GM18520 (cell line): ENCODE data around the gene MGAT5.

Experiments
- ATAC-seq: cut with Tn5 transposase; IDR thresholded peaks from one replicate; pipeline ENCODE4 v1.9.1; 2021; ENCODE audit not compliant: unreplicated experiment

MGAT5 gene

GRCh38 chr2:134361648-134362047 is 107.8 kb downstream of the MGAT5 start:
- no peak for ATAC-seq

GRCh38 chr2:134362152-134362668 is 108.3 kb downstream of the MGAT5 start:
- ATAC-seq: no peak

- no peak for ATAC-seq
Observed at GRCh38 chr2:134362740-134363139, 108.9 kb downstream of the MGAT5 start.

GRCh38 chr2:134365356-134365755 is 111.5 kb downstream of the MGAT5 start:
- ATAC-seq: no peak

GRCh38 chr2:134366359-134366758 is 112.5 kb downstream of the MGAT5 start:
- ATAC-seq: no peak

GRCh38 chr2:134367213-134367612 is 113.3 kb downstream of the MGAT5 start:
- ATAC-seq: no peak

GRCh38 chr2:134368009-134368817 is 114.3 kb downstream of the MGAT5 start:
- ATAC-seq: no peak

- no peak for ATAC-seq
Observed at GRCh38 chr2:134369220-134369902, 115.5 kb downstream of the MGAT5 start.

- no peak for ATAC-seq
Observed at GRCh38 chr2:134370655-134371445, 117.0 kb downstream of the MGAT5 start.

- no peak for ATAC-seq
Observed at GRCh38 chr2:134372141-134372540, 118.3 kb downstream of the MGAT5 start.

- no peak for ATAC-seq
Observed at GRCh38 chr2:134372611-134373131, 118.8 kb downstream of the MGAT5 start.

GRCh38 chr2:134375935-134376334 is 122.1 kb downstream of the MGAT5 start:
- no peak for ATAC-seq

GRCh38 chr2:134377730-134378129 is 123.9 kb downstream of the MGAT5 start:
- no peak for ATAC-seq

- ATAC-seq: no peak
Observed at GRCh38 chr2:134379293-134379692, 125.4 kb downstream of the MGAT5 start.

GRCh38 chr2:134379722-134380121 is 125.8 kb downstream of the MGAT5 start:
- no peak for ATAC-seq

GRCh38 chr2:134381141-134381540 is 127.3 kb downstream of the MGAT5 start:
- no peak for ATAC-seq

GRCh38 chr2:134384131-134384530 is 130.3 kb downstream of the MGAT5 start:
- ATAC-seq: no peak

- no peak for ATAC-seq
Observed at GRCh38 chr2:134385195-134385594, 131.3 kb downstream of the MGAT5 start.

GRCh38 chr2:134386310-134386709 is 132.4 kb downstream of the MGAT5 start:
- no peak for ATAC-seq

- no peak for ATAC-seq
Observed at GRCh38 chr2:134389381-134389780, 135.5 kb downstream of the MGAT5 start.

GRCh38 chr2:134391751-134392160 is 137.9 kb downstream of the MGAT5 start:
- ATAC-seq: peak; percentile 72
